ENCODE measurements around the gene CTXN2.

GRCh38 chr15:48170981-48171380 lies 20.5 kb upstream of the CTXN2 start:
- TF ChIP-seq, protein P1, sequence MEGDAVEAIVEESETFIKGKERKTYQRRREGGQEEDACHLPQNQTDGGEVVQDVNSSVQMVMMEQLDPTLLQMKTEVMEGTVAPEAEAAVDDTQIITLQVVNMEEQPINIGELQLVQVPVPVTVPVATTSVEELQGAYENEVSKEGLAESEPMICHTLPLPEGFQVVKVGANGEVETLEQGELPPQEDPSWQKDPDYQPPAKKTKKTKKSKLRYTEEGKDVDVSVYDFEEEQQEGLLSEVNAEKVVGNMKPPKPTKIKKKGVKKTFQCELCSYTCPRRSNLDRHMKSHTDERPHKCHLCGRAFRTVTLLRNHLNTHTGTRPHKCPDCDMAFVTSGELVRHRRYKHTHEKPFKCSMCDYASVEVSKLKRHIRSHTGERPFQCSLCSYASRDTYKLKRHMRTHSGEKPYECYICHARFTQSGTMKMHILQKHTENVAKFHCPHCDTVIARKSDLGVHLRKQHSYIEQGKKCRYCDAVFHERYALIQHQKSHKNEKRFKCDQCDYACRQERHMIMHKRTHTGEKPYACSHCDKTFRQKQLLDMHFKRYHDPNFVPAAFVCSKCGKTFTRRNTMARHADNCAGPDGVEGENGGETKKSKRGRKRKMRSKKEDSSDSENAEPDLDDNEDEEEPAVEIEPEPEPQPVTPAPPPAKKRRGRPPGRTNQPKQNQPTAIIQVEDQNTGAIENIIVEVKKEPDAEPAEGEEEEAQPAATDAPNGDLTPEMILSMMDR (IDR thresholded peaks at IDR 0.05; ENCODE audit: low read length) = no peak
- TF ChIP-seq EZH2 (optimal IDR thresholded peaks at IDR 0.05; ENCODE audit: low read depth, low read length) = no peak

Data from MM.1S (cell line).